ENCODE measurements around the gene STEAP1B. TPM values are rescaled to one million over a fixed set of nuclear protein-coding genes. Genes with fewer than 3 reads are reported as not detected.

Gene STEAP1B
- total RNA-seq, 1 donor, result 38.6 TPM

DNA sequence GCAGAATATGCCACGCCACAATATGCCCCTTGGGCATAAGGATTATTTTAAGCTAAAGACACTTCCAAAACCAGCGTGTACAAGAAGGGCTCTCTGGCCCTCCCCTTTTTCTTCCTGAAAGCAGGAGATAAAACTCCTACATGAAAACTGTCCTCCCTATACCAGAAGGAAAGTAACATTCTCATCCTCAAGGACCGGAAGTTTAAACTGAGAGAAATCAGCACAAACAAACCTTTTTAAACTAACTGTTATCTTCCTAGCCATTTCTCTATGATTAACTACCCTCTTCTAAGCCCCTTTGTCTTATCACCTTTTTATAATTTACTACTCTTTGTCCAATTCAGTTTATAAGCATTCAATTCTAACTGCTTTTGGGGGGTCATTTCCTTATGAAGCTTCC lies 126.6 kb downstream of the STEAP1B start:
- TF ChIP-seq, protein P1, sequence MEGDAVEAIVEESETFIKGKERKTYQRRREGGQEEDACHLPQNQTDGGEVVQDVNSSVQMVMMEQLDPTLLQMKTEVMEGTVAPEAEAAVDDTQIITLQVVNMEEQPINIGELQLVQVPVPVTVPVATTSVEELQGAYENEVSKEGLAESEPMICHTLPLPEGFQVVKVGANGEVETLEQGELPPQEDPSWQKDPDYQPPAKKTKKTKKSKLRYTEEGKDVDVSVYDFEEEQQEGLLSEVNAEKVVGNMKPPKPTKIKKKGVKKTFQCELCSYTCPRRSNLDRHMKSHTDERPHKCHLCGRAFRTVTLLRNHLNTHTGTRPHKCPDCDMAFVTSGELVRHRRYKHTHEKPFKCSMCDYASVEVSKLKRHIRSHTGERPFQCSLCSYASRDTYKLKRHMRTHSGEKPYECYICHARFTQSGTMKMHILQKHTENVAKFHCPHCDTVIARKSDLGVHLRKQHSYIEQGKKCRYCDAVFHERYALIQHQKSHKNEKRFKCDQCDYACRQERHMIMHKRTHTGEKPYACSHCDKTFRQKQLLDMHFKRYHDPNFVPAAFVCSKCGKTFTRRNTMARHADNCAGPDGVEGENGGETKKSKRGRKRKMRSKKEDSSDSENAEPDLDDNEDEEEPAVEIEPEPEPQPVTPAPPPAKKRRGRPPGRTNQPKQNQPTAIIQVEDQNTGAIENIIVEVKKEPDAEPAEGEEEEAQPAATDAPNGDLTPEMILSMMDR (IDR thresholded peaks at IDR 0.05; ENCODE audit: insufficient read depth, low read length), result no peak
- no peak overlapping the region for H3K4me3 ChIP-seq (ENCODE audit: low read depth, low read length)
- no peak for DNase-seq (ENCODE audit: low read depth)

DNA sequence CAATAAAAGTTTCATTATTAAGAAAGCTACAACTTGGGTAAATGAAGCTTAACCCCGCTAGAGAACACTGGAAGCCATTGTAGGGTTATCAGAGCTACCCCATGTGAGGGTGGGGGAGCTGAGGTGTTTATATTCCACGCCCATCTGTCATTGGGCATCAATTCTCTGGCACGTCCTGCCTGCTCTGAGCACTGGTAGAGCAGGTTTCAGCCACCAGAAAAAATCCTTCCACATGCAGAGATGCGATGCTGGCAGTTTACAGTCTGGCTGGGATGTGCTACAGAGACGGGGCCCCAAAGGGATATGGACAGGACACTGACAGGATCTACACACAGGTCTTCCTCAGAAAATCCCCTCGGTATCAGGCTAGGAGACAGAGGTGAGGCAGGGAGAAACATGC lies 127.1 kb downstream of the STEAP1B start:
- H3K4me3 ChIP-seq (ENCODE audit: low read depth, low read length), result no peak overlapping the region
- DNase-seq (ENCODE audit: low read depth), result no peak
- TF ChIP-seq, protein P1 (IDR thresholded peaks at IDR 0.05; ENCODE audit: insufficient read depth, low read length), result no peak

DNA sequence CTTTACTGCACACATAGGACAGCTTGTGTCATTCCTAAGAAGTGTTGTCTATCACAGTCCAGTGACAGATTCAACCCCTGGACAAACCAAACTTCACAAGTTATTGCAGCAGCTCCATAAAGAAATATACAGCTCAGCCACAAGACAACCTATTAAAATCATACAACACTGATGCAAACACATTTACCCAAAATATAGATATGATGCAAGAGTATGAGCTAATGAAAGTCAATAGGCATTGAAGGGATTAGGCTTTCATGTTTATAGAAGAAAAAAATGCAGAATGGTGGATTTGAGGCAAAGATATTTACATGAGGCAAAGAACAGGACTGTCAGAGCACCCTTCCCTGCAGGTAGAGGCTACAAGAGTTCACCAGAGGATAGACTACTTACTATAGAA lies 128.1 kb downstream of the STEAP1B start:
- no peak for DNase-seq (ENCODE audit: low read depth)
- H3K4me3 ChIP-seq (ENCODE audit: low read depth, low read length), result no peak overlapping the region
- TF ChIP-seq, protein P1 (IDR thresholded peaks at IDR 0.05; ENCODE audit: insufficient read depth, low read length), result no peak

Other genes with a start within 250 kb of the STEAP1B start
- gene RAPGEF5, start 143.0 kb downstream of the STEAP1B start, total RNA-seq (ENCODE audit: low replicate concordance), result 1.5 and 4.2 TPM in 2 replicates
- gene IL6, start 227.0 kb upstream of the STEAP1B start, total RNA-seq (ENCODE audit: low replicate concordance), result 3.8 and 10.2 TPM in 2 replicates